ENCODE results near the gene DHX36. TPM values are rescaled to one million over a fixed set of nuclear protein-coding genes. Genes with fewer than 3 reads are reported as not detected.

The DHX36 gene
- total and polyA plus RNA-seq, 7 donors: 41.8 to 117 (median 72.3) TPM

DNA sequence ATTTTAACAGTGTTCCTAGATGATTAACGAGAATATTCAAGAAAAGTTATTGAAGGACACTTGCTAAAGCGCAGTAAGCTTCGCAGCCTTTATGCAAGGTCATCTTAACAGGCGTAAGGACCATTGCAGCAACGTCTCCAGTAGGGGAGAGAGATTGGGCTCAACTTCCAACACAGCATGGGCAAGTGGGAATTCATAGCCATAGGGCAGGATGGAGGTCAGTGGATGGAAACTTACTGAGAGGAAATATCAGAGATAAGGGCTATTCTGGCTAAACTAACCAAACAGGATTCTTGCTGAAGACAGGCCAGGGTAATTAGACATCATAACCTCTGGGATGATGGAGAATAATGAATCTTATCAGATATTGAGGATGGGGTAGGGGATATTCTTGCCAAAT is 82.8 kb downstream of the DHX36 start:
- no peak for DNase-seq
- intact Hi-C loops (cut with DNase I): no loop called here
- 91 to 92% (median 92%) methylated on average over 5 of the region's 5 CpGs for WGBS, 3 donors

DNA sequence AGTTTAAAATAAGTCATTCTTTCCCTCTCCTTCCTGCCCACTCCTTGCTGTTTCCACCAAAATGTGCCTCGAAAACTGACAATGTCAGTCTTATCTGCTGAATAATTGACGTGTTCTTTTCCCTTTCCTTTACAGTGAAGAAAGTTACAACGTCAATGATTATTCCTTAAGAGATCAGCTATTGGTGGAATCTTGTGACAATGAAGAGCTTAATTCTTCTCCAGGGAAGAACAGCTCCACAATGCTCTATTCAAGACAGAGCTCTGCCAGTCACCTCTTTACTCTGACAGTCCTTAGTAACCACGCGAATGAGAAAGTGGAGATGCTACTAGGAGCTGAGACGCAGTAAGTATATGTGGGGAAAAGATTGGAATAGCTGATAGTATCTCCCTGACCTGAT is 84.1 kb downstream of the DHX36 start:
- no peak overlapping the region for H3K4me3 ChIP-seq
- 89 to 93% (median 93%) methylated on average over 6 of the region's 6 CpGs for WGBS, 3 donors

More for the DNA sequence above, 82.8 kb downstream of the DHX36 start:
- Histone ChIP-seq H3K4me1 (no peaks in the 10 kb centered on the region), H3K4me3 (no peak overlapping the region), H3K9me3 (no peaks in the 10 kb centered on the region), H3K27me3 (ENCODE audit: insufficient read depth in 3 of 3, low read length in 2 of 3) (no peaks in the 10 kb centered on the region), H3K36me3 (ENCODE audit: insufficient read depth in 1 of 2, low read depth in 1 of 2) (no peaks in the 10 kb centered on the region), H3K27ac (no peak overlapping the region)
- TF ChIP-seq, protein P1, sequence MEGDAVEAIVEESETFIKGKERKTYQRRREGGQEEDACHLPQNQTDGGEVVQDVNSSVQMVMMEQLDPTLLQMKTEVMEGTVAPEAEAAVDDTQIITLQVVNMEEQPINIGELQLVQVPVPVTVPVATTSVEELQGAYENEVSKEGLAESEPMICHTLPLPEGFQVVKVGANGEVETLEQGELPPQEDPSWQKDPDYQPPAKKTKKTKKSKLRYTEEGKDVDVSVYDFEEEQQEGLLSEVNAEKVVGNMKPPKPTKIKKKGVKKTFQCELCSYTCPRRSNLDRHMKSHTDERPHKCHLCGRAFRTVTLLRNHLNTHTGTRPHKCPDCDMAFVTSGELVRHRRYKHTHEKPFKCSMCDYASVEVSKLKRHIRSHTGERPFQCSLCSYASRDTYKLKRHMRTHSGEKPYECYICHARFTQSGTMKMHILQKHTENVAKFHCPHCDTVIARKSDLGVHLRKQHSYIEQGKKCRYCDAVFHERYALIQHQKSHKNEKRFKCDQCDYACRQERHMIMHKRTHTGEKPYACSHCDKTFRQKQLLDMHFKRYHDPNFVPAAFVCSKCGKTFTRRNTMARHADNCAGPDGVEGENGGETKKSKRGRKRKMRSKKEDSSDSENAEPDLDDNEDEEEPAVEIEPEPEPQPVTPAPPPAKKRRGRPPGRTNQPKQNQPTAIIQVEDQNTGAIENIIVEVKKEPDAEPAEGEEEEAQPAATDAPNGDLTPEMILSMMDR (IDR thresholded peaks at IDR 0.05): no peak
- no peak for ATAC-seq

DNA sequence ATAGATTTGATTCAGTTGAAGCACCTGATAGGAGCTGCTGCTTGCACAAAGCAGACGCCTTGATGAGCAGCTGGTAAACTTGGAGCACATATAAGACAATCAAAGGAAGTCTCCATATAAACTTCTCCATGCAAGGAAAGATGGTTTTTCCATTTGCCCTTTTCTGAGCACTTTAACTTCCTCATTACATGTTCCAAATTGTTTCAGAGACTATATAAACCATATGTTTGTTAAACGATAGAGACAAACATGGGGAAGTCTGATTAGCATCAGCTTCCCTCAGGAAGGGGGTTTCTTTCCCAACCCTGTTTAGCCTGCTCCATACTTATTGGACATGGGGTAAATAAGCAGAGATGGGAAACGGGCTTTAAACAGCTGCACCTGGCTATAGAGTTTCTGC is 88.0 kb downstream of the DHX36 start:
- no peaks in the 10 kb centered on the region for H3K9me3 ChIP-seq
- H3K27ac ChIP-seq: no peak overlapping the region
- no peaks in the 10 kb centered on the region for H3K36me3 ChIP-seq (ENCODE audit: insufficient read depth in 1 of 2, low read depth in 1 of 2)
- 46 to 55% (median 49%) methylated on average over 3 of the region's 3 CpGs for WGBS, 3 donors
- H3K4me1 ChIP-seq: no peaks in the 10 kb centered on the region
- H3K4me3 ChIP-seq: no peak overlapping the region
- TF ChIP-seq, protein P1 (IDR thresholded peaks at IDR 0.05): no peak
- no peak for DNase-seq
- no peak for ATAC-seq
- intact Hi-C loops (cut with DNase I): no loop called here
- no peaks in the 10 kb centered on the region for H3K27me3 ChIP-seq (ENCODE audit: insufficient read depth in 3 of 3, low read length in 2 of 3)

More for the DNA sequence above, 84.1 kb downstream of the DHX36 start:
- DNase-seq: no peak
- Histone ChIP-seq H3K27ac (no peak overlapping the region), H3K36me3 (ENCODE audit: insufficient read depth in 1 of 2, low read depth in 1 of 2) (no peaks in the 10 kb centered on the region), H3K27me3 (ENCODE audit: insufficient read depth in 3 of 3, low read length in 2 of 3) (no peaks in the 10 kb centered on the region), H3K4me1 (no peaks in the 10 kb centered on the region), H3K9me3 (no peaks in the 10 kb centered on the region)
- TF ChIP-seq, protein P1 (IDR thresholded peaks at IDR 0.05): no peak
- intact Hi-C loops (cut with DNase I): no loop called here
- no peak for ATAC-seq

DNA sequence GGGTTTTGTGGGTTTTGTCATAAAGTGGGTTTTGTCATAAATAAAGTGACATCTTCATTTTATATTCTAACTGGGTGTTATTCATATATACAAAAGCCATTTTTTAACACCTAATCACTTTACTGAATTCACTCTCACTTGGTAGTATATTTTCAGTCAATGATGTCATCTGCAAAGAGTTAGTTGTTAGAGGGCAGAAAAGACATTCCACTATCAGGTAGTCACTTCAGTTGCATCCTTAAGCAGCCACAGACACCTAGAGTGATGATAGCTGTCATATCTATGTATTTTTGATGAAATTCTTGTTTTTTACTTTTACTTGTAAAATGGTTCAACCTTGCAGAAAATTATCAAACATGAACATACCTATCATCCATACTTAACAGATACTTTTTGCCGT is 89.0 kb downstream of the DHX36 start:
- no peaks in the 10 kb centered on the region for H3K36me3 ChIP-seq (ENCODE audit: insufficient read depth in 1 of 2, low read depth in 1 of 2)
- H3K4me1 ChIP-seq: no peaks in the 10 kb centered on the region
- H3K4me3 ChIP-seq: no peak overlapping the region
- ATAC-seq (no peak), DNase-seq (no peak)
- TF ChIP-seq, protein P1 (IDR thresholded peaks at IDR 0.05): no peak
- no peak overlapping the region for H3K27ac ChIP-seq
- intact Hi-C loops (cut with DNase I): no loop called here
- 92 to 96% (median 96%) methylated on average over 1 of the region's 1 CpG for WGBS, 3 donors
- no peaks in the 10 kb centered on the region for H3K27me3 ChIP-seq (ENCODE audit: insufficient read depth in 3 of 3, low read length in 2 of 3)
- H3K9me3 ChIP-seq: no peaks in the 10 kb centered on the region

DNA sequence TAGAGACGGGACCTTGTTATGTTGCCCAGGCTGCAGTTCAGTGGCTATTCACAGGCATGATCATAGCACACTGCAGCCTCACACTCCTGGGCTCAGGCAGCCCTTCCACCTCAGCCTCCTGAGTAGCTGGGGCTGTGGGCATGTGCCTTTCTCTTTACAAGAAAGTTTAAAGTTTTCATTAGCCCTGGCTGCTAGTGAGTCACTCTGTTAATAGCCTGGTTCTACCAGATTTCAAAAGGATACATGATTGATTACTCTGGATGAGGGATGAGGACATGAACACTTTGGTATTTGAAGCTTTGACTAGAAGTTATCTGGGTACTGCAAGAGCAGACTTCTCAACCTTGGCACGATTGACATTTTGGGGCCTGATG is 95.1 kb downstream of the DHX36 start:
- TF ChIP-seq, protein P1 (IDR thresholded peaks at IDR 0.05): no peak
- H3K4me1 ChIP-seq: no peaks in the 10 kb centered on the region
- no peak overlapping the region for H3K27ac ChIP-seq
- no peak for DNase-seq
- intact Hi-C loops (cut with DNase I): no loop called here
- no peak for ATAC-seq
- H3K36me3 ChIP-seq (ENCODE audit: insufficient read depth in 1 of 2, low read depth in 1 of 2): no peaks in the 10 kb centered on the region
- no peaks in the 10 kb centered on the region for H3K9me3 ChIP-seq
- no peaks in the 10 kb centered on the region for H3K27me3 ChIP-seq (ENCODE audit: insufficient read depth in 3 of 3, low read length in 2 of 3)
- WGBS, 3 donors: 84 to 90% (median 86%) methylated on average over 2 of the region's 2 CpGs
- no peak overlapping the region for H3K4me3 ChIP-seq
